WTC11 (cell line): Measurements from ENCODE around the gene MND1. TPM values are rescaled to one million over a fixed set of nuclear protein-coding genes. Genes with fewer than 3 reads are reported as not detected.

ENCODE experiments used
- ATAC-seq: fragments of 200-7000 bp; cut with Tn5 transposase; 2 replicates; pipeline ENCODE4 v1.10.0; 2021; ENCODE audit warnings: mild to moderate bottlenecking, moderate library complexity
- CTCF ChIA-PET: fragments of 300-600 bp; sonication (Branson Sonifier 250); formaldehyde crosslinking; loops from one replicate; lab custom pipeline; 2021; ENCODE audit warnings: antibody characterized with exemption; lab: Charles Lee
- POLR2A ChIA-PET: fragments of 350-600 bp; sonication (Branson Sonifier 250); formaldehyde crosslinking; loops from one replicate; lab custom pipeline; 2021; ENCODE audit warnings: antibody characterized with exemption; lab: Charles Lee
- DNase-seq: peaks from one replicate; pipeline ENCODE4 v3.0.0; 2021; ENCODE audit warnings: low spot score
- H3K27ac Mint-ChIP-seq: 2 replicates; pipeline ENCODE4 v1.8.0; 2021; ENCODE audit warnings: mixed read lengths
- H3K27me3 Mint-ChIP-seq: 2 replicates; pipeline ENCODE4 v1.8.0; 2021; ENCODE audit warnings: low read depth, mild to moderate bottlenecking, moderate library complexity, mixed read lengths
- H3K36me3 Mint-ChIP-seq: 2 replicates; pipeline ENCODE4 v1.8.0; 2021; ENCODE audit warnings: mixed read lengths
- H3K4me1 Mint-ChIP-seq: 2 replicates; pipeline ENCODE4 v1.8.0; 2022; ENCODE audit warnings: mixed read lengths
- H3K4me3 Mint-ChIP-seq: 2 replicates; pipeline ENCODE4 v1.8.0; 2021; ENCODE audit warnings: mild to moderate bottlenecking, moderate library complexity, mixed read lengths
- H3K9me3 Mint-ChIP-seq: 2 replicates; pipeline ENCODE4 v1.8.0; 2021; ENCODE audit warnings: mixed read lengths
- ATF2 ChIP-seq: sonication (generic); formaldehyde crosslinking; IDR thresholded peaks from 2 replicates; pipeline ENCODE4 v1.8.1; 2022; ENCODE audit warnings: low read depth, missing genetic modification reagents, borderline replicate concordance
- CTCF ChIP-seq: fragments of 200-600 bp; IDR thresholded peaks from 2 replicates; pipeline ENCODE4 v1.8.0; 2022; ENCODE audit warnings: antibody characterized with exemption
- E2F4 ChIP-seq: sonication (generic); formaldehyde crosslinking; IDR thresholded peaks from 2 replicates; pipeline ENCODE4 v1.8.1; 2022; ENCODE audit warnings: low read depth, mild to moderate bottlenecking, moderate library complexity, missing genetic modification reagents, borderline replicate concordance
- E2F5 ChIP-seq: sonication (generic); formaldehyde crosslinking; IDR thresholded peaks from 2 replicates; pipeline ENCODE4 v1.8.1; 2022; ENCODE audit warnings: mild to moderate bottlenecking, moderate library complexity, missing genetic modification reagents
- ELF4 ChIP-seq: sonication (generic); formaldehyde crosslinking; IDR thresholded peaks from 2 replicates; pipeline ENCODE4 v1.8.1; 2022; ENCODE audit warnings: low read depth, mild to moderate bottlenecking, moderate library complexity, missing genetic modification reagents
- FOXK1 ChIP-seq: sonication (generic); formaldehyde crosslinking; IDR thresholded peaks from 2 replicates; pipeline ENCODE4 v1.8.0; 2022; ENCODE audit warnings: mild to moderate bottlenecking, moderate library complexity, missing genetic modification reagents
- FOXP4 ChIP-seq: sonication (generic); formaldehyde crosslinking; IDR thresholded peaks from 2 replicates; pipeline ENCODE4 v1.8.0; 2022; ENCODE audit warnings: mild to moderate bottlenecking, missing genetic modification reagents
- MAX ChIP-seq: sonication (generic); formaldehyde crosslinking; IDR thresholded peaks from 2 replicates; pipeline ENCODE4 v1.8.0; 2022; ENCODE audit warnings: mild to moderate bottlenecking, missing genetic modification reagents
- MLX ChIP-seq: sonication (generic); formaldehyde crosslinking; IDR thresholded peaks from 2 replicates; pipeline ENCODE4 v1.8.1; 2023; ENCODE audit warnings: mild to moderate bottlenecking, missing genetic modification reagents, moderate library complexity
- MXD4 ChIP-seq: fragments of 250-450 bp; sonication (Bioruptor Pico); IDR thresholded peaks from 2 replicates; pipeline ENCODE4 v1.8.0; 2021; ENCODE audit warnings: mild to moderate bottlenecking, moderate library complexity, borderline replicate concordance
- TCF7 ChIP-seq: sonication (generic); formaldehyde crosslinking; IDR thresholded peaks from 2 replicates; pipeline ENCODE4 v1.8.0; 2022; ENCODE audit warnings: mild to moderate bottlenecking, low read depth, missing genetic modification reagents, moderate library complexity
- TEAD4 ChIP-seq: sonication (generic); formaldehyde crosslinking; IDR thresholded peaks from 2 replicates; pipeline ENCODE4 v1.8.0; 2022; ENCODE audit warnings: mild to moderate bottlenecking, missing genetic modification reagents
- ZNF121 ChIP-seq: sonication (generic); formaldehyde crosslinking; IDR thresholded peaks from 2 replicates; pipeline ENCODE4 v1.8.0; 2023; ENCODE audit warnings: missing genetic modification reagents
- ZNF396 ChIP-seq: fragments of 250-450 bp; sonication (Bioruptor Pico); IDR thresholded peaks from 2 replicates; pipeline ENCODE4 v1.8.0; 2021; ENCODE audit warnings: mild to moderate bottlenecking, moderate library complexity, borderline replicate concordance
- ZNF423 ChIP-seq: fragments of 250-450 bp; sonication (Bioruptor Pico); IDR thresholded peaks from 2 replicates; pipeline ENCODE4 v2.1.2; 2022; ENCODE audit warnings: mild to moderate bottlenecking, moderate library complexity
- ZNF671 ChIP-seq: fragments of 250-450 bp; sonication (Bioruptor Pico); IDR thresholded peaks from 2 replicates; pipeline ENCODE4 v1.8.0; 2021; ENCODE audit warnings: mild to moderate bottlenecking
- total RNA-seq: library from RNA; stranded (reverse); gene quantifications from 3 replicates; pipeline ENCODE4 v1.2.3, GENCODE V29; 2021

Gene MND1
- total RNA-seq, 1 experiment from 2014 or later = 36.0 TPM

- POLR2A ChIA-PET = no interaction called here
- no peaks in the 10 kb centered on the region; the same call in 1 of the 2 replicates for H3K4me1 Mint-ChIP-seq
- no peak for ATAC-seq
- H3K36me3 Mint-ChIP-seq = no peaks in the 10 kb centered on the region
- CTCF ChIA-PET = no interaction called here
- no peak overlapping the region for H3K27ac Mint-ChIP-seq
- H3K4me3 Mint-ChIP-seq = no peak overlapping the region
- TF ChIP-seq FOXP4 (CRISPR knock-in tag) = no peak
- TF ChIP-seq ZNF121 (CRISPR knock-in tag) = 0 out of 2 replicates have a peak, but pooled peaks have one; percentile 17
- no peaks in the 10 kb centered on the region for H3K27me3 Mint-ChIP-seq
- H3K9me3 Mint-ChIP-seq = no peaks in the 10 kb centered on the region
- DNase-seq = no peak
These were observed 94.6 kb downstream of the MND1 start for GRCh38 chr4:153438916-153439756.

- Mint-ChIP-seq H3K4me3 (no peak overlapping the region), H3K27me3 (no peaks in the 10 kb centered on the region)
These were observed 95.3 kb downstream of the MND1 start for GRCh38 chr4:153439831-153440230.

More at GRCh38 chr4:153439831-153440230, 95.3 kb downstream of the MND1 start:
- Mint-ChIP-seq H3K4me1 (no peaks in the 10 kb centered on the region; the same call in 1 of the 2 replicates), H3K9me3 (no peaks in the 10 kb centered on the region), H3K36me3 (no peaks in the 10 kb centered on the region), H3K27ac (no peak overlapping the region)
- CTCF ChIA-PET = no interaction called here
- POLR2A ChIA-PET = no interaction called here
- TF ChIP-seq ATF2 (CRISPR knock-in tag) (no peak), TCF7 (CRISPR knock-in tag) (no peak), E2F5 (CRISPR knock-in tag) (no peak), E2F4 (no peak), TEAD4 (CRISPR knock-in tag) (no peak), ZNF423 (CRISPR knock-in tag) (no peak), ELF4 (no peak), MXD4 (no peak), ZNF396 (CRISPR knock-in tag) (no peak), MAX (CRISPR knock-in tag) (no peak), MLX (CRISPR knock-in tag) (no peak), FOXK1 (no peak), CTCF (no peak), ZNF671 (no peak)
- no peak for ATAC-seq
- no peak for DNase-seq
